ENCODE data around the gene OR5A2.
"Not testable (repeated sequence)": the region's sequence is repeated elsewhere in the genome, so short reads cannot be mapped to it uniquely, and the experiment has no call there.

- TF ChIP-seq CTCF (conservative IDR thresholded peaks at IDR 0.05); ZFX (IDR thresholded peaks at IDR 0.05): not testable (repeated sequence)
Observed at GRCh38 chr11:59445624-59446023, 19.4 kb upstream of the OR5A2 start.
